Endothelial cell of umbilical vein (primary cell): Measurements from ENCODE around the gene GDI1. TPM values are rescaled to one million over a fixed set of nuclear protein-coding genes. Genes with fewer than 3 reads are reported as not detected.

ENCODE experiments used
- BruUV-seq: library from RNA; stranded (reverse); fragments of 400-500 nt; replicated peaks from 2 replicates; lab custom pipeline; 2021; lab: Mats Ljungman, UMichigan
- CTCF ChIA-PET: fragments of 300-600, 350-600 bp; sonication (Branson Sonifier 250); formaldehyde crosslinking; loops from one replicate; lab custom pipeline; 2021; ENCODE audit warnings: antibody characterized with exemption, inconsistent platforms; lab: Charles Lee
- POLR2A ChIA-PET: fragments of 300-600, 350-600 bp; sonication (Branson Sonifier 250); formaldehyde crosslinking; loops from one replicate; lab custom pipeline; 2021; ENCODE audit warnings: antibody characterized with exemption, inconsistent platforms; lab: Charles Lee
- DNase-seq: peaks from one replicate; pipeline ENCODE4 v3.0.0-alpha.2; 2011; ENCODE audit warnings: low read depth, low spot score
- FAIRE-seq: peaks from 2 replicates; lab custom pipeline; 2011; peaks lifted over from hg19 to GRCh38; lab: Jason Lieb, UNC
- H2AFZ ChIP-seq: 2 replicates; pipeline ENCODE4 v1.6.0; 2012; ENCODE audit warnings: low read depth, low read length, control low read depth, inconsistent platforms
- H3K27ac ChIP-seq: 2 replicates; pipeline ENCODE4 v1.5.1; 2011; ENCODE audit warnings: low read depth, mild to moderate bottlenecking, control low read depth, low read length, moderate library complexity; ENCODE audit not compliant: insufficient read depth
- H3K27me3 ChIP-seq, 2 experiments: 2 replicates each; pipeline versions ENCODE4 v1.6.0 to v1.6.1; 2011; ENCODE audit warnings: low read length in 2 of 2, mixed read lengths in 1 of 2; ENCODE audit not compliant: control insufficient read depth in 2 of 2, insufficient read depth in 2 of 2
- H3K36me3 ChIP-seq, 2 experiments: 2 replicates in 1 of 2; 3 replicates in 1 of 2; pipeline ENCODE4 v1.5.1; 2011; ENCODE audit warnings: low read length in 2 of 2, mild to moderate bottlenecking in 1 of 2, moderate library complexity in 1 of 2; ENCODE audit not compliant: control insufficient read depth in 2 of 2, insufficient read depth in 2 of 2; ENCODE audit errors: extremely low read depth in 1 of 2
- H3K4me1 ChIP-seq: 3 replicates; pipeline ENCODE4 v1.5.1; 2011; ENCODE audit warnings: mild to moderate bottlenecking, low read length; ENCODE audit not compliant: control insufficient read depth, insufficient read depth; ENCODE audit errors: extremely low read depth
- H3K4me2 ChIP-seq: 2 replicates; pipeline ENCODE4 v1.6.1; 2011; ENCODE audit warnings: low read length, control low read depth, mixed read lengths; ENCODE audit not compliant: insufficient read depth
- H3K4me3 ChIP-seq, 3 experiments: fragments of 200-600 bp in 1 of 3; sonication (generic), shearing (Covaris generic) in 1 of 3; replicated peaks in 1 of 3; 2 replicates each; pipeline ENCODE4 v1.5.1; 2011 to 2016; ENCODE audit warnings: control low read depth in 3 of 3, low read length in 3 of 3, mild to moderate bottlenecking in 2 of 3, inconsistent platforms in 1 of 3, low read depth in 1 of 3, moderate library complexity in 1 of 3; ENCODE audit not compliant: insufficient read depth in 1 of 3
- H3K79me2 ChIP-seq: 2 replicates; pipeline ENCODE4 v1.6.0; 2012; ENCODE audit warnings: low read length, inconsistent platforms; ENCODE audit not compliant: control insufficient read depth, insufficient read depth
- H3K9ac ChIP-seq: replicated peaks from 2 replicates; pipeline ENCODE3; 2011; ENCODE audit warnings: low read length, control low read depth; ENCODE audit not compliant: insufficient read depth; ENCODE audit errors: extremely low read depth
- H3K9me1 ChIP-seq: replicated peaks from 3 replicates; pipeline ENCODE4 v1.6.0; 2011; ENCODE audit warnings: mild to moderate bottlenecking, low read length; ENCODE audit not compliant: control insufficient read depth, insufficient read depth; ENCODE audit errors: extremely low read depth
- H3K9me3 ChIP-seq: replicated peaks from 2 replicates; pipeline ENCODE4 v1.5.1; 2012; ENCODE audit warnings: low read length, inconsistent platforms; ENCODE audit not compliant: control insufficient read depth, insufficient read depth
- H4K20me1 ChIP-seq: replicated peaks from 2 replicates; pipeline ENCODE3; 2011; ENCODE audit warnings: mild to moderate bottlenecking, low read length; ENCODE audit not compliant: control insufficient read depth, insufficient read depth; ENCODE audit errors: extremely low read depth
- CTCF ChIP-seq, 2 donors: IDR thresholded peaks; 1 replicate in 1 of 2; 2 replicates in 1 of 2; pipeline ENCODE4 v1.5.1; 2011; ENCODE audit warnings: low read length in 2 of 2, mild to moderate bottlenecking in 2 of 2, moderate library complexity in 2 of 2, control low read depth in 1 of 2, inconsistent platforms in 1 of 2, low read depth in 1 of 2; ENCODE audit not compliant: insufficient read depth in 1 of 2; ENCODE audit errors: extremely low read depth in 1 of 2
- EZH2 ChIP-seq: IDR thresholded peaks from 2 replicates; pipeline ENCODE4 v1.6.1; 2012; ENCODE audit warnings: borderline replicate concordance, low read depth, mild to moderate bottlenecking, moderate library complexity, low read length, inconsistent platforms; ENCODE audit not compliant: severe bottlenecking
- FOS ChIP-seq: IDR thresholded peaks from 2 replicates; pipeline ENCODE4 v1.6.1; 2011; ENCODE audit warnings: mild to moderate bottlenecking, low read length, moderate library complexity, borderline replicate concordance; ENCODE audit not compliant: insufficient read depth
- GATA2 ChIP-seq: IDR thresholded peaks from 2 replicates; pipeline ENCODE4 v1.7.0; 2011; ENCODE audit warnings: low read depth, mild to moderate bottlenecking, moderate library complexity, mixed read lengths, low read length; ENCODE audit not compliant: insufficient read length, insufficient read depth
- JUN ChIP-seq: IDR thresholded peaks from 2 replicates; pipeline ENCODE4 v1.6.1; 2011; ENCODE audit warnings: borderline replicate concordance, low read depth; ENCODE audit not compliant: insufficient read length, insufficient read depth
- MAX ChIP-seq: IDR thresholded peaks from 2 replicates; pipeline ENCODE4 v1.6.1; 2011; ENCODE audit not compliant: insufficient read depth, insufficient read length
- MYC ChIP-seq: IDR thresholded peaks from one replicate; pipeline ENCODE4 v1.6.1; 2011; ENCODE audit warnings: mild to moderate bottlenecking, low read depth, low read length
- POLR2A ChIP-seq: IDR thresholded peaks from 2 replicates; pipeline ENCODE4 v1.6.1; 2012; ENCODE audit warnings: low read depth, mild to moderate bottlenecking, control low read depth, low read length
- POLR2AphosphoS5 ChIP-seq: IDR thresholded peaks from 2 replicates; pipeline ENCODE4 v1.6.1; 2012; ENCODE audit warnings: low read depth, mild to moderate bottlenecking, control low read depth, low read length, moderate library complexity; ENCODE audit not compliant: insufficient read depth
- dilution Hi-C: fragments of 300-500 bp; cut with MboI; formaldehyde crosslinking; loops from one replicate; pipeline ENCODE4 v1.15.0; 2019; ENCODE audit warnings: low sequenced_read_pairs; ENCODE audit not compliant: extremely low pct_ligation_motif_present
- intact Hi-C: fragments of 100-400 bp; cut with micrococcal nuclease; formaldehyde crosslinking; loops from one replicate; pipeline ENCODE4 v1.10.0; 2022
- polyA plus RNA-seq, 4 experiments: library from polyadenylated mRNA; depleted of rRNA in 3 of 4; stranded (reverse) in 3 of 4; unstranded in 1 of 4; fragments of >200 nt; gene quantifications; 2 replicates each; pipeline versions ENCODE4 v1.2.1 to v1.2.3, GENCODE V29; 2011 to 2012; ENCODE audit warnings: missing spikeins in 1 of 4
- total RNA-seq: library from RNA; stranded (reverse); gene quantifications from 2 replicates; pipeline ENCODE4 v1.2.3, GENCODE V29; 2021

Gene GDI1
- total and polyA plus RNA-seq, 2 donors (not counting 3 experiments of a cell fraction or from before 2014, with no cell fraction given): 128 to 247 TPM

- dilution Hi-C loops: no loop called here
- TF ChIP-seq MAX: no peak
- no peak for TF ChIP-seq CTCF (IDR thresholded peaks at IDR 0.05; ENCODE audit: extremely low read depth in 1 of 2, insufficient read depth in 1 of 2, low read depth in 1 of 2, low read length in 2 of 2)
- no peak for TF ChIP-seq EZH2
- TF ChIP-seq JUN: no peak
- no peak for TF ChIP-seq MYC
- TF ChIP-seq POLR2A: no peak
- TF ChIP-seq FOS: no peak
- no peak for TF ChIP-seq POLR2AphosphoS5
- TF ChIP-seq GATA2: no peak
- Histone ChIP-seq H3K4me2 (no peak overlapping the region), H3K27ac (no peak overlapping the region), H3K9me1 (no peaks in the 10 kb centered on the region), H3K36me3 (peaks cover 0 to 28% of the 10 kb centered on the region in 2 experiments), H3K9ac (no peak overlapping the region), H2AFZ (no peak overlapping the region), H3K27me3 (no peaks in the 10 kb centered on the region), H3K4me3 (no peak overlapping the region), H4K20me1 (no peaks in the 10 kb centered on the region), H3K9me3 (no peaks in the 10 kb centered on the region), H3K4me1 (peaks cover 8% of the 10 kb centered on the region), H3K79me2 (peaks cover 22% of the 10 kb centered on the region)
- FAIRE-seq (no peak), DNase-seq (no peak)
- ChIA-PET POLR2A (no interaction called here), CTCF (no interaction called here)
- BruUV-seq: no TSS peak
- intact Hi-C loops: no loop called here
Measured at GRCh38 chrX:154449618-154450017, 12.7 kb downstream of the GDI1 start.
